GM19240 (cell line): ENCODE measurements around the gene ARHGAP25.

Source experiments
- DNase-seq: peaks from one replicate; pipeline ENCODE4 v3.0.0; 2011; ENCODE audit warnings: low spot score; ENCODE audit not compliant: insufficient read length

The ARHGAP25 gene

DNA sequence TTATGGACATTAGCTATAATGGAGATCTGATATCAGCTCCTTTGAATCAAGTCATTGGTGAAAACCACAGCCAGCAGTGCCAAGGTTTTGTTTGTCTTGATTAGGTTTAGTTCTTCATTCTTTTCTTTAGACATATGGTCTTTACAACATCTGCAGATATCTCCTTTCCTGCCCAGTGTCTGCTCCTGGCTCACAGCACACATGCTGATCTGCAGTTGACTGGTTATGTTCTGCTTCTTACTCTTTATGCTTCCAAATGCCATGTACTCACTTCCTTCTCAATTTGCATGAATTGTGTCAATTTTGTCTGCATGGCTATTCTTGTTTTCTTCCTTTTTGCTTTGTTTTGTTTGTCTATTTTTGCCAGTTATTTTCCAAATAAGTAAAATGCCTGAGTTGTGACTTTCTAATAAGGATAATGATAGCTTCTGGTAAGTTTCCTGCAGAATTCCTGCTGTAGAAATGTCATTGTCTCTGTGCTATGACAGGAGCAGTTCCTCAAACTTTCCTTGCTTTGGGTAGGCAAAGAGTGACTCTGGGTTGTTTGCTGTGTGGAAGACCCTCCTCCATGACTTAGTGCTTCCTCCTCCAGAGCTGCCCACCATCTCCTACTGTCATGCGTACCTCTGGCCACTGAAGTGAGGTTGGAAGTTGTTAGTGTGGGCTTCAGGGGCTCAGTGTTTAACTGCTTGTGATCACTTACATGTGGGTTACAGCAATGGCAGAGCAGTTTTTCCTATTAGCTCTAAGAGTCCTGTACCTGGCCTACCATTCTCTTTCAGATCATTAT, 8.2 kb downstream of the ARHGAP25 start:
- DNase-seq, result no peak

DNA sequence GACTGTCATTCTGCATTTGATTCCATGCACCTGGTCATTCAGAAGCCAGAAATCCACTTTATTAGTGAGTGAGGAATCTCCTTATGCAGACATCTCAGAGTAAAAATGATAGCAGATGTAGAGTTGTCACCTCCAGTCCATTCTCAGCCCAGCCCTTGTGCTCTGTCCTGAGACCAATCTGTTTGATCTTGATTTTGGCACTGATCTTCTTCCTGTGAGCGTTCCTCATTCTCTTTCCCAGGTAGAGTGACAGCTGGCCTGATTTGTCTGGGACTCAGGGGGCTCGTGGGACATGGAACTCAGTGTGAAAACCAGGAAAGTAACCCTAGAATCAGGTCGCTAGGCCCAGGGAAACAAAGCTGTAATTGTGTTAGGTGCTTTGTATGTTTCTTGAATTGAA, 8.9 kb downstream of the ARHGAP25 start:
- DNase-seq, result no peak

DNA sequence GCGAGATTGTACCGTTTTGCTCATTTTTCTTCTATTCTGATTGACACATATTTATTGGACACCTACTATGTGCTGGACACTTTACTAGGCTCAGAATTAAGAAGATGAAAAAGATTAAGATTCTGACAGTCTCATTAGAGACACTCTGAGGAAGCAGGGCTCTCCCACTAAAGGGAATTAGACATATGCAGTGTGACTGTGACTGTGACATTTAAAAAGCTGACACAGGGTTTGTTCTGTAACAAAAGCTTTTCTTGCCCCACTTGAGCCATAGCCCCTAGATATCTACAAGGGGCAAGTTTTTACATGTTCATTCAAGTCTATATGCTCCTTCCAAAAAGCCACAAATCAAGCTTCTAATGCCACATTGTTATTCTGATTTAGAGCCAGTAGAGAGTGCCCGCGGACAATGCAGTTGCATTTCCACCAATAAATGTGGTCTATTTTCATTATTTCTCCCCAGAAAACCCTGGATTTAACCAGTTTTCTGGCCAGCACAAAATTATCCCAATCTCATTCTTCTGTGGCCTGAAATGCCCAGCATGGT, 9.8 kb downstream of the ARHGAP25 start:
- no peak for DNase-seq

DNA sequence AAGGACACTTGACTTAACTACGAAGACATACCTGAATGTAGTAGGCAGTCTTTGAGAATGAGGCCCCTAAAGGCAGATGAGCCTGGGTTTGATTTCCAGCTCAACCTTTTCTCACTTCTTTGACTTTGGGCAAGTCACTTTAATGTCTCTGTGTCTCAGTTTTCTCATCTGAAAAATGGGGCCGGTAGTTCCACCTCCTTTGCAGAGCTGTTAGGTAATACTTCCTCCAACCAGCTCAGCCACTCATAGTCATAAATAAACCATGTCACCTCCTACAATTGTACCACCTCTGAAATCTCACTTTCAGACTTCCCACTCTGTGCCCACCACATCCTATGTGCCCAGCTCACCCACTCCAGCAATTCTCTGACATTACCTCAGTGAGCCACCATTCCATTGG, 10.4 kb downstream of the ARHGAP25 start:
- no peak for DNase-seq

DNA sequence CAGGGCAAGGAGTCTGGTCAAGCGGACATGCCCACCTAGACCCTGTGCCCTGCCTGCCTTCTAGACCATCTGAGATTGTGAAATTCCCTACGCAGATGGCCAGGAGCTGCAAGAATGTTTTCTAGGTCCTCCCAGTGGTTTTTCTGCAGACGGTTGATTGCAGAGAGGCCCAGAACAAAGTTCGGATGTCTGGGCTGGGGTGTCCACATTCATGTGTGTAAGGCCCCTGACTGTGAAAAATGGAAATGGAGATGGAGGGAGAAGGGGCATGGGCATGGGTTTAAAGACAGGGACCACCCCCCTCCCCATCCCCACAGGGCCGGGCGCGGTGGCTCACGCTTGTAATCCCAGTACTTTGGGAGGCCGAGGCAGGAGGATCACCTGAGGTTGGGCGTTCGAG, 11.8 kb downstream of the ARHGAP25 start:
- DNase-seq, result no peak

DNA sequence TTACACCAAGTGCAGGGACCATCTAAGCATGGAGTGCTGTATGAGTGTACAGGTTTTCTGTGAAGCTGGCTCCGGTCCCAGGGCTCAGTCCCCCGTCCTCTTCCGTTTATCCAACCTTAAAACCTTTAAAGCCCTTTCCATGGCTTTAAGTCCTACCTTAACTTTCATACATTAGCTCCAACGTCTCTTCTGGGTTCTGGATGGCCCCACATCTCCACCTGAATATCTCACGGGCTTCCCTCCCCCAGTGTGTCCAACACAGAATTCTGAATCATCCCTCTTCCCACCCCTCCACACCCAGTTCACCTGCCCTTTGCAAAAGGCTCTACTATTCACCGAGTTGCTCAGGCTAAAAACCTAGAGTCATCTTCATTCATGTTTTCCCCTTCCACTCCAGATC, 12.8 kb downstream of the ARHGAP25 start:
- DNase-seq, result no peak

DNA sequence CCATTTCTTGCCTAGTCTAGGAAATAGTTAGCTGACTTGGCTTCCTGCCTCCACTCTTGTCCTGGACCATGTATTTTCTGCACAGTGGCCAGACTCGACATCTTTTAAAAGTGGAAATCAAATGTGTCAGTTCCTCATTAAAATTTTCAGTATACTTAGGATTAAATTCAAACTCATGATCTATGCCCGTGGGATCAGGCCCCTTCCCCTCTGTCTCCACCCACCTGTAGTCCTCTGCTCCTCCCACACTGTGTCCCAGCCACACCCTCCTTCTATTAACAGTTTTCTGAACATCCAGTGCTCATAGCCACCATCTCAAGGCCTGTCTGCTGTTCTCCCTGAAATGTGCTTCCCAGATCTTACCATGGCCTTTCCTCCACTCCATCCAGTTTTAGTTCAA, 13.3 kb downstream of the ARHGAP25 start:
- no peak for DNase-seq

DNA sequence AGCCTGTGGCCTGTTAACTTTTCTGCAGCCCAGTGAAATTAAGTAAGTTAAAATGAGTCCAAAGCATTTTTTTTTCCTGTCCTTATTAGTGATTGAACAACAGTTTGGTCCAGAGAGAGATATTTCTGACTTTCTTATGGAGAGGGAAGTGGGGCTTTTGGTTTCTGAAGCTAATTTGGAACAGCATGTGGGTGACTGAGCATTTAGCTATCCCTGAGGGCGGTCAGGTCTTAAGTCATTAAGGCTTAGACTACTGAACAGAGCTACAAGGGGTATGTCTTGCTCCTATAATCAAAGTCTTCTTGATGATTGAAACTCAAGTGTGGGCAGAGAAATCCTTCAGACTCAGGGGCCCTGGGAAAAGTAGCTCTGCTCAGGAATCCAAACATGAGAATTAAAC, 14.0 kb downstream of the ARHGAP25 start:
- DNase-seq, result no peak

DNA sequence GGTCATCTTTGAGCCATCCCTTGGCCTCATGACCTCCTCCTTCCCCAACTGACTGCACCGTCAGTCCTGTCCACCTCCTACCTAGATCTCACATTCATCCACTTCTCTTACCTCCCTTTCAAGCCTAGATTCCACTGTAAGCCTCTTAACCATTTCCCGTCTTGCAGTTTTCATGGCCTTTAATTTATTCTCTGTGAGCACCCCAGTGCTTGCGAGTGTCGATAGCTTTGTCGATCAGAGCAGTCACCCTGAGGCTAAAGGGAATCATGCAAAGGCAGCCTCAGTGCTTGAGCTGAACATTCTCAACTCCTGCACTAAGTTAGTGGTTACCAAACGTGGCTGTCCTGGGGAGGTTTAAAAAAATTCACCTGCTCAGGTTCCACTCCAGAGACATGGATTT, 14.7 kb downstream of the ARHGAP25 start:
- no peak for DNase-seq

DNA sequence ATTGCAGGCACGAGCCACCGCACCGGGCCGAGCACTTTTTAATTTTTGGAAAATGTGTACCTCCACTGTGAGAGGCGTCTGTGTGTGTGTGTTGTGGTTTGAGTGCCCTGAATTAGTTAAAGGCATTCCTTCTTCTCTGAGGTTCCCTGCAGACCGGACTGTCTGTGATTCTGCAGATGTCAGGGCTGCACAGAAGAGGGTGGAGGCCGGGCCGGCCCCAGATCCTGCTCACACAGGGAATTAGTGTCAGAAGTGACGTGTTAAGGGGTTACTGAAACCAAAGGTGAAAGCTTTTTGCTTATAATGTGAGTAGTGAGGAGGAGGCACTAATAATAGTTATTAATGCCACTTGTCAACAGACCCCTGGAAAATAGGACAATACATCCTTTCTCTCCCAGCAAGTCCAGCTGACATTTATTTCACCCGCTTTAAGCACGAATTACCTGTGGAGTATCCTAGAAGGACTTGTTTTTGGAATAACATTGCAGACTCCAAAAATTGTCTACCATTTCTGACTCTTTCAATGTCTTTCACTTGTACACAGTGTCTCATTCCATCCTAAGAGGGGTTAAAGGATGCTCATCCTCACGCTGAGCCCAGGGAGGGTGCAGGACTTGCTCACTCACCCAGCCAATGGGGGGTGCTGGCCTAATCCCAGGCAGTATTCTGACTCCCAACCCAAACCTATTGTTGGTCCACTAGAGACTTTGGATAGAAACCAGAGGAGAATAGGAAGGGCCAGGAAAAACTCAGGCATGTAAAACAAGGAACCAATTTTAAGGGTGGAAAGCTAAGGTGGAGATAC, 16.2 kb downstream of the ARHGAP25 start:
- DNase-seq, result no peak

DNA sequence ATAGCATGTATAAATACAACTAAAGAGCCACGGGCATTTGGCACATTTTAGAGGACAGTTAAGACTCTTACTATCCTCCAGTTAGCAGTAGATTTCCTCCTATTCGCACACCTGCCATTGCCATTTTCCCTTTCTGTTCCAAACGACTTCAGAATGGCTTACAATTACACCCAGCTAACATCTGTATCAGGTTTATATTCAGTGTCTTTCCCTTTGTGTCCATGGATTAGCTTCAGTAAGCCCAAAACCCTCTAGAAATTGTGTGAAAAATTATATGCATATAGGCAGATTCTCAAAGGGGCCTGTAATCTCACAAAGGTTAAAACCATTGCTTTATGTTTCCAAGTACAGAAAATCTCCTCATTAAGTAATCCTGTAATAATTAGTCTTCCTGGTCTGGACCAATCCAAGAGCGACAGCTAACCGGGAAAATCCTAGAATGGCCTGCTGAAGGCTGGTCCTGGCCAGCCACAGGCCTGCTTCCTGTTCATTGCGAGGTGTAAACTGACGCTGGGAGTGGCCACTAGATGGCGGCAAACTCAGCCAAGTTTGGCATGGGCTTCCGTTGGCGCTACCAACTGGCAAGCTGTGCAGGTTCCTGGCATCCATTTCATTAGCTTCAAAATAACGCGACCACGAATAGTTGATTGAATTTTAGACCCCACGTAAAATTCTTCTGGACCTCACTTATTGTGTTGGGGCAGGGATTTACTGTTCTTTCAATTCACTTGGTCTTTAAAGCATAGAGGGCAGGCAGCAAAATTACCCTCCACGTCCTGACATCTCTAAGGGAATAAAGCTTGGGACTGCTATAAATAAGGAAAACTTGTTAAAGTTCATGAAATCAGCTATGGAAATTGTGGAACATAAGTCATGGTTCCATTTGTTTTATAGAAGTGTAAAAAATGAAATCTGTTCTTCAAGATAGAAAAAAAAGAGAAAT, 17.1 kb downstream of the ARHGAP25 start:
- DNase-seq, result peak; percentile 56

DNA sequence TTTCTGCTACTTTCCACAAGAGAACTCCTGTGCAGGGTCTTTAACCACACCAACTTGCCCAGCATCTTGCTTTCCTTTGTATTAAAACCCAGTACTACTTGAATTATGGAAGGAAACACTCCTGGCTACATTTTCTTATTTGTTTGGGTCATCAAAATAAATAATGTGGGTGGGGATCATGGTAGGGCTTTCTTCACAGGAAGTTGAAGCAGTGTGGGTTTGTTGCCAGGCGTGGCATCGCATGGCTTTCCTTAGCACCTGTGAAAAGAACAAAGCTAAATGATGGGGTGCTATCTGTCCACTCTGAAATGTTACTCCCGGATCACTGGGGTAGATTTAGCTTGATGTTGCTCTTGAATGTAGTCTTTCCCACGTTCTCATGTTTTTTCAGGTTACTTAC, 18.7 kb downstream of the ARHGAP25 start:
- DNase-seq, result no peak

DNA sequence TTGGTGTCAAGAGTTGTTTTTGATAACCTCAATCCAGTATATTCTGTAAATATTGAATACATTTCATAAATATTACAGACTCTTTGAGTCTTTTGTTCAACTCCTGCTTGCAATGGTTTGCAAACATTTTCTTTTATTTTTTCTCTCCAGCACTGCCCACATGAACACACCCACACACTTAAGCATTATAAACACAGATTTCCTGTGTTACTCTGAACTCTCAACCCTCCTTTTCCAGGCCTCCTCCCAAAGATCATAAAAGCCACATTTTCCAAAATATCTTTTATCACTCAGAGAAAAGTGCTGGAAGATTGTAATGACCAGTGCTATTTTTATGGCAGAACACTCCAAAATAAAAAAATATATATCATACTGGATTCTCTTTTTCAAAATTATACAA, 20.5 kb downstream of the ARHGAP25 start:
- DNase-seq, result no peak

DNA sequence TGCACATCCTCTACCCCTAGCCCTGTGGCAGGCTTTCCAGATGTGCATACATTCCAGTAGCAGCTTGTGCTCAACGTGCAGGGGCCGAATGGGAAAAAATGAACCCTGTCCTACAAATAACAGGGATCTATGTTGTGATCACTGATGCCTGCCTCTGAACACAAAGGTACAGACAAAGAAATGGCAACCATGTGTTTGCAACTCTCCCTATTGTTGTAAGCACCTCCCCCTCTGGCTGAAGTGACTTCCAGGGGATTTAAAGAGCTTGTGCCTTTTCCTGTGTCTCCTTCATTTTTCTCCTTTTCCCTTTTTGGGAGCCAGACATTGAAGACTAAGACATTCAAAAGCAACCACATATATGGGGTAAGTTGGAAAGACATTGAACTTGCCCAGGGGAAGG, 21.6 kb downstream of the ARHGAP25 start:
- DNase-seq, result no peak

DNA sequence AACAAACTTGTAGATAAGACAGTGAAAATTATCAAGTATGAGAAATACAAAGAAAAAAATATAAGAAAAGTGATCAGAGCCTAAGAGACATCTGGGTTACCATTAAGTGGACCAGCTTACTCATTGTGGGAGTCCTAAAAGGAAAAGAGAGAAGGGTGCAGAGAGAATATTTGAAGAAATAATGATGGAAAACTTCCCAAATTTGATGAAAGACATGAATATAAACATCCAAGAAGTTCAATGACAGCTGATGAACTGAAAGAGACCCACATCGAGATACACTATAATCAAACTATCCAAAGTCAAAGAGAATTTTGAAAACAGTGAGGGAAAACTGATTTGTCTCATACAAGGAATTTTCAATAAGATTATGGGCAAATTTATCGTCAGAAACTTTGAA, 22.5 kb downstream of the ARHGAP25 start:
- no peak for DNase-seq

DNA sequence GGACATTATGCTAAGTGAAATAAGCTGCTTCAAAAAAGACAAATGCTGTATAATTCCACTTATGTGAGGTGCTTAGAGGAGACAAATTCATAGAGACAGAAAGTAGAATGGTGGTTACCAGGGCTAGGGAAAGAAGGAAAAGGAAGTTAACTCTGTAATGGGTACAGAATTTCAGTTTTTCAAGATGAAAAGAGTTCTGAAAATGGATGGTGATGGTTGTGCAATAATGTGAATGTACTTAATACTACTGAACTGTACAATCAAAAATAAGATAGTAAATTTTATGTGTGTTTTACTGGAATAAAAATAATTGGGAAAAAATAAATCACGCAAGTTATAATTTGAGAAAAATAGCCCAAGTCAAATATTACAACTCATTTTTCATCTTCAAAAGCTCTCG, 27.5 kb downstream of the ARHGAP25 start:
- DNase-seq, result no peak

DNA sequence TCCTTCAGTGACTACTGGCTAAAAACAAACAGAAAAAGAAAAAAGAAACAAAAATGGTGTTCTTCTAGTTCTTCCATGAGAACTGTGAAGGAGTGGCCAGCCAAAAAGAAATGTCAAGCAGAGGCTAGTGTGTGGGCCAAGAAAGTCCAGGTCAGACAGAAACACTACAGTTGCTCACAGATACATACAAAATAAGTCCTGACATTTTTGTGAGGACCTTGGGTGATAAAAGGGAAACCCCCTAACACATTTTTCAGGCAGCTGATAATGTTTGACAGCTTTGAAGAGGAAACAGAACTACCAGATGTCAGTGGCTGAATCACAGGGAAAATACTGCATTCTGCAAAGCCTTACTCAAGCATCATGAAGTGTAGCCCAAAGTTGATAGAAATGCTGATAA, 28.1 kb downstream of the ARHGAP25 start:
- DNase-seq, result no peak

DNA sequence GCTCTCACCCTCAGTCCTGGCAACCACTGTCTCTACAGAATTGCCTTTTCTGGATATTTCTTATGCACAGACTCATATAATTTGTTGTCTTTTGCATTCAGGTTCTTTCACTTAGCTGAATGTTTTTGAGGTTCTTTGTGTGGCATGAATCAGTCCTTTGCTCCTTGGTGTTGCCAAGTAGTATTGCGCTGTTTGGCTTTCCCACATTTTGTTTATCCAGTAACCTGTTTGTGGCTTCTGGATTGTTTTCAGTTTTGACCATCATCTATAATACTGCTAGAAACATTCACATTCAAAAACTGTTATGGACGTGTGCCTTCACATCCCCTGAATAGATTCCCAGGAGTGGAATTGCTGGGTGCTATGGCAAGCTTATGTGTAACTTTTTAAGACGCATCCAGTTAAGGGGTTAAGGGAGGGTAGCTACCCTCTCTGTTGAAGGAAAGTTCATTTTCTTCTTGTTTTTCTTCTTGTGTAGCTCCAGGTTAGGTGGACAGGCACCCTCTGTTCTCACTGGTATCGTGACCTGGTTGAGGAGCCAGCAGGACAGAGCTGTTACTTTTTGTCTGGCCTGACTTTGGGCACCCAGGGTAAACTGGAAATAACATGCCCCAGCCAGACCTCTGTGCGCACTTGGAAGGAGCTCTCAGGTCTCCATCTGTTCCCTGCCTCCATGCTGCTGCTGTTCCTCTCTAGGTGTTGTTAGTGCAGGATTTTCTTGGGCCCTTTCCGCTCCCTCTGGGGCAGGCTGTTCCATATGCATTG, 29.6 kb downstream of the ARHGAP25 start:
- no peak for DNase-seq

DNA sequence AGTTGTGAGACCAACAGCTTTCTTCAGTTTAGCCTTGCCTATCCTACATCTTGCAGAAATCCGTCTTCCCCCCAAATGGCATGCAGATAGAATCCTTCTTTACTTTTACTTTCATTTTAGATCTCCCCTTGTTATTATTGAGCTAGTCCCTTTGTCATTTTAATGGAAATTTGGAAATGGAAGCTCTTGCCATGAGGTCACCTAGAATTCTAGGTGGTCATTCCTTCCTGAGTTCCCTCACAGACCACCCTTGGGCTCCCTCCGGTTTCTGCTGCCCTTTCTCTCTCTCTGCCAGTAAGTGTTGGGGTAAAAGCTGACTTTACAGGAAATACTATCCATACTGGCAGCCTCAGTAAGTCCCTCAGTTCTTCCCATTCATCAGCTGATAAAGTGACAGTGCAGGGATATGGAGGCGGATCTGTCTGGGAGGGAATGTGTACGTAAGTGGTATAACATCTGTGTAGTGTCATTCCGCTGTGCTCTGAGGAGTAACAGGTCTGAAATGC, 30.2 kb downstream of the ARHGAP25 start:
- DNase-seq, result no peak

DNA sequence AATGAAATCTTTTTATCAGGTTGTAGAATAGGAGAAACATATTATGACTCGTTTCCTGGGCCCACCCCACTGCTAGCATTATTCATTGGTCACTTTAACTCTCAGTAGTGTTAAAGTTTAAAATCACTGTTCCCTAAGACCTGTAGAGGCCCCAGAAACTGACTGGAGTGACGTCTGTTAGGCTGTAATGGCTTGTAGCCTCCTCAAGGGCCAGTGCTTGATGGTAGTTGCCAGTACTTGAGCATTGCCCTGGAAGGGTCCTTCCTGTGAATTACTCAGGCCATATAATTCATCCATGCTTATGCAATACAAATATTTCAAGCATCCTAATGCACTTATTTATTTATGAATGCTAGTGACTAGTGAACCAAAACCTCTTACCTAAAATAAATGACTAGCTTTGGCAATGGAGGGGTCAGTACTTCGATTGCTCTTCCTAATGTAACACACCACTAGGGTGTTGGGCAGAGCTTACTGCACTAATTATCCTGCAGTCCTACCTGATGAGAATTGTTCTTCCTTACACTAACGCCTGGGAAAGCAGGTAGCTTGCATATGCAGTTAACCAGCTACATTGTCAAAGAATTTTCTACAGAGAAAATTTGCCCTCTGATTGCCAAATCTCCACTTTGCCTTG, 31.2 kb downstream of the ARHGAP25 start:
- DNase-seq, result no peak
